T-helper 17 cell (primary cell): ENCODE measurements around the gene BCL2. TPM values are rescaled to one million over a fixed set of nuclear protein-coding genes. Genes with fewer than 3 reads are reported as not detected.
"Not testable (repeated sequence)": the region's sequence is repeated elsewhere in the genome, so short reads cannot be mapped to it uniquely, and the experiment has no call there.

Experiments
- ATAC-seq: fragments of 150-1000 bp; cut with Tn5 transposase; 2 replicates; pipeline ENCODE4 v1.10.0; 2021; ENCODE audit warnings: mild to moderate bottlenecking, moderate library complexity
- DNase-seq, 3 donors: peaks; one replicate each; pipeline versions ENCODE4 v3.0.0 to v3.0.0-alpha.2; 2020 to 2021
- H3K9me3 ChIP-seq: one replicate; pipeline ENCODE4 v1.7.0; 2013; ENCODE audit warnings: low read length, mild to moderate bottlenecking; ENCODE audit not compliant: control insufficient read depth, poor library complexity, severe bottlenecking
- H3K27ac Mint-ChIP-seq: one replicate; pipeline ENCODE4 v1.8.0; 2022; ENCODE audit warnings: mild to moderate bottlenecking, moderate library complexity, mixed read lengths
- H3K27me3 Mint-ChIP-seq: one replicate; pipeline ENCODE4 v1.8.0; 2022; ENCODE audit warnings: mixed read lengths
- H3K36me3 Mint-ChIP-seq: one replicate; pipeline ENCODE4 v1.8.0; 2022; ENCODE audit warnings: low read depth, mixed read lengths
- H3K4me1 Mint-ChIP-seq: one replicate; pipeline ENCODE4 v1.8.0; 2022; ENCODE audit warnings: mild to moderate bottlenecking, mixed read lengths
- H3K4me3 Mint-ChIP-seq: one replicate; pipeline ENCODE4 v1.8.0; 2022; ENCODE audit warnings: mild to moderate bottlenecking, moderate library complexity, mixed read lengths
- total RNA-seq, 4 donors: library from RNA in 2 of 4; stranded (reverse) in 2 of 4; gene quantifications; one replicate each; pipeline ENCODE4 v1.2.3 and lab custom pipeline; 2022 to 2026

The BCL2 gene
- total RNA-seq, 2 donors from 2014 or later: 134 to 136 TPM

DNA sequence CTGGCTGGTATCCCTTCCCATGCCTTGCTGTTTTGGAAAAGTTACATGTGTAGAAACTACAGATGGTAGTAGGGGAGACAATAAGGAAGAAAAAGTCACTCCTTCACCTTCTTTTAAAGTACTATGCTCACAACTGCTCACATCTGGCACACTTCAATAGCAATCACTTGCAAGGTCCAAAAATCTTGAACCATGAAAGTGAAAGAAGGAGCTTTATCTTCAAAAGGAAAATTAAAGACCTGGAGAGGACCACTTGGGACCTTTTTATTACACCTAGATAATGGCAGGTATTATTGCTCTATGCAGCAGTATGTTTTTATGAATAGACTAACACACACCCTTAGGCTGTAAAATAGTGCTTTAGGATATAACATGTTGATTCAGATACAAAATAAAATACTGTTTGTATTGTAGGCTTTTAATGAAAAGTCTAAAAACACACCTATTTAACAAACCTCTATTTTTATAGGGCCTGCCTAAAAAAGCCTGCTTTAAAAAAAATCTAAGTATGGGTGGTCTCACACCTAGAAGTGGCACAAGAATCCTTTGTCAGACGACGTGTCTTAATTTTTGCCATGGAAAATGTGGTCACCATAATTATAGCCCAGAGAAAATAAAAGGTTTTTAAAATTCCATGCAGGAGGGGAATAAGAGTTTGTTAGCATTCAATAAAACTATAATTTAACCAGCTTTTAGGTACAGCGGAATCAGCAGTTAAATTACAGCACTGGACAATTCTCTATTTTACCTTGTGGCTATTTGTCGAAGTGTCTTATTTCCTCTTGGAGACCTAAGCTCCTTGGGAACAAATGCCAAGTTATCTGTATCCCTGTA, 124.0 kb downstream of the BCL2 start:
- H3K27ac Mint-ChIP-seq: peak overlapping the region; percentile 27
- no peaks in the 10 kb centered on the region for H3K36me3 Mint-ChIP-seq
- H3K4me1 Mint-ChIP-seq: peaks cover 27% of the 10 kb centered on the region
- DNase-seq (no peak), ATAC-seq (no peak)
- H3K4me3 Mint-ChIP-seq: no peak overlapping the region
- no peaks in the 10 kb centered on the region for H3K9me3 ChIP-seq
- H3K27me3 Mint-ChIP-seq: no peaks in the 10 kb centered on the region

DNA sequence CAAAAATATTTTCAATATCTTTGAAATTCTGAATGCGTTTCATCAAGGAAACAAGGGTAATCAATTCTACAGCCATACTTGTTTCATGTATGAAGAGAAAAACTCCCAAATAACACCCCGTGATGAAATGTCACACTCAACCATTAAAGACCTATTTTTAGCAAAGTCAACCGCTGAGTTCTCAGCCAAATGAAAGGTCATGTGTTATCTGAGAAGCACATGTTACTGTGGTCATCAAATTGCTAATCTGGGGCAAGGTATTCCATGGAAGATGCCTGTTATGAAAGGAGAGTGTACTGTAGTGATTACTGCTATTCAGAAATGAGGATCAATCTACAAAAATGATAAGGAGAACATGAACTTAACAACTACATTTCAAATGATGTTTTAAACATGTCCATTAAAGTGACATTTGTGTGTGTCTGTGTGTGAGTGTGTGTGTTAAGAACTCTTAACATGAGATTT, 126.7 kb downstream of the BCL2 start:
- no peaks in the 10 kb centered on the region for H3K27me3 Mint-ChIP-seq
- H3K27ac Mint-ChIP-seq: peak overlapping the region; percentile 2
- no peak overlapping the region for H3K4me3 Mint-ChIP-seq
- ATAC-seq: no peak
- H3K4me1 Mint-ChIP-seq: peaks cover 42% of the 10 kb centered on the region
- no peak for DNase-seq
- peaks cover 2% of the 10 kb centered on the region for H3K36me3 Mint-ChIP-seq
- no peaks in the 10 kb centered on the region for H3K9me3 ChIP-seq

DNA sequence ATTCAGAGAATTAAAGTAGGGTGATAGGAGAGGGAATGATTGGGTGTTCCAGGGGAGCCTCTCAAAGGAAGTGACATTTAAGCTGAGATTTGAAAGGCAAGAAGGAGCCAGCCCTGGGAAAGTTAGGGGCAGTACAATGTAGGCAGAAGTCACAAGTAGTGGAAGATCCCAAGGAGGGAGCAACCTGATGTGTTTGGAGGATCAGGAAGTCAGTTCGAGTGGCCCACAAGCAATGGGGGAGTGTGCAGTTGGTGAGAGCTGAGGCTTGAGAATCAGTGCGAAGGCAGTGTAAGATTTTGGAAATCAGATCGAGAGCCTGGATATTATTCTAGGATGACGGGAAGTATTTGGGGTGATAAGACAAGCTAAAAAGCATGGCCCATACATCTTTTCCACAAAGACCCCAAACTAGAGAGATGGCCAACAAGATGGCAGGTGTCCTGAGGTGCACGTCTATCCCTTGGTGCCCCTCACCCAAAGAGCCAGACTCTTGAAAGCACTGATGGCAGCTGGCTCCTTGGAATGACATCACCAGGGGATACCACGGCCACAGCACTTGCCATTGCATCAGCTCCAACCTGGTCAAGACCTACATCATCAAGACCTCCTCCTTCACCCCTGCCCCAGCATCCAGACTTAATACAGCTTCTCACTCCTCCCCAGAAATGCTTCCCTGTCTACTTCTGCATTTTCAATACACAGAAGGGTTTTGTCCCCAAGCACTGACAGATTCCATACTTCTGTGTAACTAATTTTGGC, 127.3 kb downstream of the BCL2 start:
- ATAC-seq: no peak
- Mint-ChIP-seq H3K4me1 (peaks cover 48% of the 10 kb centered on the region), H3K27me3 (no peaks in the 10 kb centered on the region), H3K4me3 (no peak overlapping the region), H3K27ac (peak overlapping the region; percentile 2), H3K36me3 (peaks cover 2% of the 10 kb centered on the region)
- no peaks in the 10 kb centered on the region for H3K9me3 ChIP-seq
- no peak for DNase-seq

DNA sequence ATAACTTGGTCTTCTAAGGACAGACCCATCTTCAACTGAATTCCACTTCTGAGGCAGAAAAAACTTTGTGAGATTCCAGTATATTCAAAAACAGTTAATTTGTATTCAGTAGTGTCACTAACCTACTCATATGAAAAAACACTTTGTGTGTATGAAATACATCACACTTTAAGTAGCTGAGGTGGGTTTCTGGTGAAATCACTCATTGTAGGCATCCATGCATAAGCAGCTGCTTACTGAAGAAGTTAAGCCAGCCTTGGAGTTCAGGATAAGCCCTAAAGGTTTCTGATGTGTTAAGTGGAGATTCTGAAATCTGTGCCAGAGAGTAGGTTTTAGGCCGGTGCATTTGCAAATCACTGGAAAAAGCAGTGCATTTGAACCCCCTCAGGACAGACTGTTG, 128.2 kb downstream of the BCL2 start:
- Mint-ChIP-seq H3K27me3 (no peaks in the 10 kb centered on the region), H3K27ac (peak overlapping the region; percentile 2), H3K4me3 (no peak overlapping the region), H3K4me1 (peaks cover 54% of the 10 kb centered on the region), H3K36me3 (peaks cover 2% of the 10 kb centered on the region)
- ATAC-seq: no peak
- no peaks in the 10 kb centered on the region for H3K9me3 ChIP-seq
- DNase-seq: no peak

DNA sequence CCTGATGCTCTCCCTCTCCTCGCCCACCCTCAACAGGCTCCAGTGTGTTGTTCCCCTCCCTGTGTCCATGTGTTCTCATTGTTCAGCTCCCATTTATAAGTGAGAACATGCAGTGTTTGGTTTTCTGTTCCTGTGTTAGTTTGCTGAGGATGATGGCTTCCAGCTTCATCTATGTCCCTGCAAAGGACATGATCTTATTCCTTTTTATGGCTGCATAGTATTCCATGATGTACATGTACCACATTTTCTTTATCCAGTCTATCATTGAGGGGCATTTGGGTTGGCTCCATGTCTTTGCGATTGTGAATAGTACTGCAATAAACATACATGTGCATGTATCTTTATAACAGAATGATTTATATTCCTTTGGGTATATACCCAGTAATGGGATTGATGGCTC, 128.7 kb downstream of the BCL2 start:
- DNase-seq, ATAC-seq, H3K27me3 Mint-ChIP-seq, H3K36me3 Mint-ChIP-seq, H3K9me3 ChIP-seq, H3K4me3 Mint-ChIP-seq: not testable (repeated sequence)
- peaks cover 58% of the 10 kb centered on the region for H3K4me1 Mint-ChIP-seq
- H3K27ac Mint-ChIP-seq: peak overlapping the region; percentile 72

DNA sequence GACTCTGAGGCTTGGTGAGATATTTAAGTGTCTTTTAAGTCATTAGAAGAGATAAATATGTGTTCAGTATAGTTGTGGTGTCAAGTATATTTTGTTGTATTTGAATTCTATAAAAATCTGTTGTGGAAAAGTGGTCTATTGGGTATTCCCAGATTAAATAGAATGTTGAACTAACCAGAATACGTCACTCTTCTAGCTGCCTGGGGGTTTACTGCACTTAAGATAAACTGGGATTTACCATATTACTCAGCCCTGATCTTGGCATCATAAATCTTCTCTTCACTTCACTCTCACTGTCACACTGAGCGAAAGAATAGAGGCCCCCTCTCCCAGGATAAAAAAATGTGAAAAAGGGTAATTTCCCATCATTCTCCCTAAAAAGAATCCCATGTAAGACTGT, 129.8 kb downstream of the BCL2 start:
- Mint-ChIP-seq H3K36me3 (peaks cover 2% of the 10 kb centered on the region), H3K27me3 (no peaks in the 10 kb centered on the region), H3K4me1 (peaks cover 59% of the 10 kb centered on the region), H3K27ac (peak overlapping the region; percentile 72), H3K4me3 (no peak overlapping the region)
- no peaks in the 10 kb centered on the region for H3K9me3 ChIP-seq
- DNase-seq (no peak), ATAC-seq (no peak)

DNA sequence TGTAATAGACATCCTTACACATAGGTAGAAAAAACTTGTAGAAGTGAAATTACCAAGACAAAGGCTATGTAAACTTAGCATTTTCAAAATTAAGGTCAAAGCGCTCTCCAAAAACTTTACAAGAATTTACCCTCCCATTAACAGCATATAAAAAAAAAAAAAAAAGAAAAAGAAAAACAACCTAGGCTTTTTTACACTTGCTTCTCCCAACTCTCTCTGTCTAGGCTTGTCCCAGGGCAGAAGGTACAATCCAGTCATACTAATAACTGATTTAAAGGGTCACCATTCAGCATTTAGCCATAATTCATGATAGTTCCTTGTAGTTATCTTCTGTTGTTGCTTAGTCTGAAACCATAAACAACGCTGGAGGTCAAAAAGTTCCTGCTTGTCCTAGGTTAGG, 130.5 kb downstream of the BCL2 start:
- no peak overlapping the region for H3K4me3 Mint-ChIP-seq
- peak overlapping the region; percentile 72 for H3K27ac Mint-ChIP-seq
- H3K36me3 Mint-ChIP-seq: peaks cover 2% of the 10 kb centered on the region
- H3K9me3 ChIP-seq: no peaks in the 10 kb centered on the region
- peaks cover 59% of the 10 kb centered on the region for H3K4me1 Mint-ChIP-seq
- ATAC-seq: no peak
- DNase-seq: no peak
- H3K27me3 Mint-ChIP-seq: no peaks in the 10 kb centered on the region

DNA sequence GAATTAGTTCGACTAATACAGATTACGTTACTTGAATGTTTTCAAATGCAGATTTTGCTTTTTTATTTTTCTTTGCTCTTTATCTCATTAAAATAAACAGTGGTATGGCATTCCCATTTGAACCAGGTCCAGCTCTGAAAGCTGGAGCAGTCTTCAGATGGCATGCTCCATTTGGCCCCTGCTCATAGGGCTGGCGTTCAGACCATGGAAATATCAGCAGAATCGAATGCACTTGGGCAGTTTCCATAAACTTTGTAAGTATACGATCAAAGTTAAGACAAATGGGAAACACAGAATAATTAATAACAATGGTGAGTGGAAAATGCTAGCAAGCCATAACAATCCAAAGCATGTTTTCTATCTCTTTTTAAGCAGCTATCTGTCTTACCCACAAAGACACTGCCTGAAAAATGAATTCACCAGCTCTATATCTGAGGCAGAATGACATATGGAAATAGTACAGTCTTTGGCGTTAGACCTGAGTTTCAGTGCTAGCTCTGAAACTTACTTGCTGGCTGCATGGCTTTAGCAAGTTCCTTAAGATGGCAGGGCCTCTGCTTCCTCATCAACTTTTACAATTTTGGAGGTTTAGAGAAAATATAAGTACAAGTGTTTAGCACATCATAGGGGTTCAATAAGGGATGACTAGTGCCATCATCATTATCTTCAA, 131.6 kb downstream of the BCL2 start:
- no peaks in the 10 kb centered on the region for H3K27me3 Mint-ChIP-seq
- no peaks in the 10 kb centered on the region for H3K9me3 ChIP-seq
- ATAC-seq (no peak), DNase-seq (no peak)
- H3K4me3 Mint-ChIP-seq: no peak overlapping the region
- H3K4me1 Mint-ChIP-seq: peaks cover 61% of the 10 kb centered on the region
- H3K27ac Mint-ChIP-seq: peak overlapping the region; percentile 86
- H3K36me3 Mint-ChIP-seq: peaks cover 4% of the 10 kb centered on the region

DNA sequence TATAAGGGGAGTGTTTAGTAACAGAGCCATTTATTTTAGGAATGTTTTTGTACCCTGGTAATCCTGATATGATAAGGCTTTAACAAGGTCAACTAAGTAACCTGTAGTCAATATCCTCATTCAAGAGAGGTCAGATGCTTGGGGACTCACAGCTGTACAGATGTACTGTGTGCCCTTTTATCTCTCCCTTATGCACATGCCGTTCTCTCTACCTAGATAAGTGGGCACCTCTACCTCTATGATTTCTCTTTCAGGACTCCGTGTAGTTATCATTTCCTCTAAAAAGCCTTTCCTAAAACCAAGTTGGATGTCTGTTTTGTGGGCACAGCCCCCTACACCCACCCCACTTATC, 132.4 kb downstream of the BCL2 start:
- no peaks in the 10 kb centered on the region for H3K27me3 Mint-ChIP-seq
- peaks cover 4% of the 10 kb centered on the region for H3K36me3 Mint-ChIP-seq
- H3K4me3 Mint-ChIP-seq: peak overlapping the region; percentile 72
- H3K27ac Mint-ChIP-seq: peak overlapping the region; percentile 86
- DNase-seq (no peak), ATAC-seq (no peak)
- H3K4me1 Mint-ChIP-seq: peaks cover 62% of the 10 kb centered on the region
- H3K9me3 ChIP-seq: no peaks in the 10 kb centered on the region

DNA sequence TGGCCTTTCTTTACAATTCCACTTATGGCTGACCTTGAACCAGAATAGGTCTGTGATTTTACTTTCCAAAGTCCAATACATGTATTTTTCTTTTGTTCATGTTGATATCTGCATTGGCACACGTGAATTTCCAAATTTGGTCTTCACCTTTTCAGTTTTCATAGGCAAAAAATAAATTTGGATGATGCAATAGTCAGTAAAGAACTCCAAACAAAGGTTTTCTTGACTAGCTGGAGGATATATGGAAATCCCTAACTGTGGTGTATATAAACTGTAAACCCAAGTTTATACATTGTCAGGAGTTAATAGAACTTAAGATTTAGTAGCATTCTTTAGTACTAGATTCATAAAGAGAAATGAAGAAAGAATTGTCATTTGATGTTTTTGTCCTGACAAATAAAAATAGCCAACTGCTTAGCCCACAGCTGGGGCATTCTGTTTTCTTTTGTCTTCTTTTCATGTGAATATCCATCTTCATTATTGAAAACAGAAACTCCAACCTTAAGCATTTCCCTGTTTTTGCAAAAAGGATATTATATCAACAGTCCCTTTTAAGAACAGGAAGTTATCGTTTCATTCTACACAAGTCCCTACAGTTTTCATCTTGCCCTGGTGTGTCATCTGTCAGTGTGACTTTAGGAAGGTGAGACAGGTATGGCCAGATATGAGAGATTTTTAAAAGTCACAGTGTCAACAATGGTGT, 132.9 kb downstream of the BCL2 start:
- peak; percentile 39 for ATAC-seq
- DNase-seq: no peak
- H3K36me3 Mint-ChIP-seq: peaks cover 4% of the 10 kb centered on the region
- H3K4me1 Mint-ChIP-seq: peaks cover 64% of the 10 kb centered on the region
- H3K4me3 Mint-ChIP-seq: peak overlapping the region; percentile 72
- no peaks in the 10 kb centered on the region for H3K9me3 ChIP-seq
- peak overlapping the region; percentile 86 for H3K27ac Mint-ChIP-seq
- H3K27me3 Mint-ChIP-seq: no peaks in the 10 kb centered on the region

DNA sequence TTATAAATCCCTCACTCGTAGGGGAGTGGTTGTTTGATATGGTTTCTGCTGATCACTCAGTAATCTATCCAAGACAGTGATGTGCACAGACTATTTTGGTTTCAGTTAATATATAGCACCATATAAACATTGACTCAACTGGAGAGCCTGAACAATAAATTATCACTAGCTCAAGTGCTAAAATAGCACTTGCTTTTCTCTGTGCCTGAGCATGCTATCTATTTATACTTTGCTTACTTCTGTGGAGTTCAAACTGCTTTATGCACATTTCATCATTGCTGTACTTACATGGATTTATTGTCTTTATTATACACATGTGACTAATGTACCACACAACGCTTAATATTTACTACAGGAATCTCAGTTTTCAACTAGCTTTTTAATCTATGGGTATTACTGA, 133.6 kb downstream of the BCL2 start:
- no peaks in the 10 kb centered on the region for H3K27me3 Mint-ChIP-seq
- peaks cover 4% of the 10 kb centered on the region for H3K36me3 Mint-ChIP-seq
- peaks cover 67% of the 10 kb centered on the region for H3K4me1 Mint-ChIP-seq
- no peak for ATAC-seq
- DNase-seq: no peak
- no peak overlapping the region for H3K4me3 Mint-ChIP-seq
- H3K9me3 ChIP-seq: no peaks in the 10 kb centered on the region
- peak overlapping the region; percentile 86 for H3K27ac Mint-ChIP-seq

DNA sequence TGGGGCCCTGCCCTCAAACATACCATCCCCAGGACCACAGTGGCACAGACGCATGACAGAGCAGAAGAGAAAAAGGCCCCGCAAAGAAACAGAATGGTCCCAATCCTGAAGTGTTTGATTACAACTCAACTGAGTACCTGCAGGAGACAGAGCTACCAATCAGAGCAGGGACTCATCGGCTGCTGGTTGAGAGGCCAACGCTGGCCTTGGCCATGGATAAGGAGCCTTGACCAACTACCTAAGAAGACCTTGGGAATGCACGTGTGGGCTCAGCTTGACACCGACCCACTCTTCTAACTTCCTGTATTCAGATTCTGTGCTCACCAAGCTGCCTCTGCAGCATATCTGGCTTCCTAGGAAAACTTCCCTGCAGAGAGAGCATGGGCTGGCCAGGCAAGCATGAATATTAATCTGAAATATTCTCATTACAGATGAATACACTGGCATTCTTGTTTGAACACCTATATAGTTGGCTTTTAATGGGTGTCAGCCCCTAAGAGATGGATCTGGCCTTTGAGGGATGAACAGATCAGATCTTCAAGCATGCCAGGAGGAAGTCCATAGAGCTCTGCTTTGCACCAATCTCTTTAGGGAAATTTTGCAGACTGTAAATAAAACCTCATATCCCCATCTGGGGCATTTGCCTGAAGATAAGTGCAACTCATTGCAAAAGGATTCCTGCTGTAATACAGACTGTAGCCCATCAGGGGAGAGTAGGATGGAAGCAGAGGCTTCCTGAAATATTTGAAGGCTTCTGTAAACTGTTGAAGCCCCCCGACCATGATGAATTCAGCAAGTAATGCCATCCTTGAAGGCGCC, 135.4 kb downstream of the BCL2 start:
- H3K9me3 ChIP-seq: no peaks in the 10 kb centered on the region
- peak overlapping the region; percentile 86 for H3K27ac Mint-ChIP-seq
- no peak for ATAC-seq
- DNase-seq: no peak
- H3K27me3 Mint-ChIP-seq: no peaks in the 10 kb centered on the region
- H3K36me3 Mint-ChIP-seq: peaks cover 5% of the 10 kb centered on the region
- no peak overlapping the region for H3K4me3 Mint-ChIP-seq
- H3K4me1 Mint-ChIP-seq: peaks cover 70% of the 10 kb centered on the region
